ENCODE data around the gene PDLIM4. TPM values are rescaled to one million over a fixed set of nuclear protein-coding genes. Genes with fewer than 3 reads are reported as not detected.

Gene PDLIM4
- total RNA-seq, 6 experiments from 2014 or later, result 2.5 to 26.4 (median 23.7) TPM

GRCh38 chr5:132253452-132254320 lies 3.8 kb upstream of the PDLIM4 start:
- TF ChIP-seq CTCF (IDR thresholded peaks at IDR 0.05), result no peak
- DNase-seq, result no peak
- Mint-ChIP-seq H3K4me1 (ENCODE audit: low read depth) (peaks cover 17% of the 10 kb centered on the region), H3K27ac (no peak overlapping the region), H3K4me3 (no peak overlapping the region), H3K9me3 (no peaks in the 10 kb centered on the region), H3K27me3 (ENCODE audit: insufficient read depth) (peaks cover 7% of the 10 kb centered on the region), H3K36me3 (ENCODE audit: low read depth) (no peaks in the 10 kb centered on the region)

- Mint-ChIP-seq H3K4me1 (ENCODE audit: low read depth) (peaks cover 25% of the 10 kb centered on the region), H3K27ac (no peak overlapping the region), H3K9me3 (no peaks in the 10 kb centered on the region), H3K36me3 (ENCODE audit: low read depth) (no peaks in the 10 kb centered on the region), H3K27me3 (ENCODE audit: insufficient read depth) (peaks cover 7% of the 10 kb centered on the region), H3K4me3 (no peak overlapping the region)
- DNase-seq, result no peak
- no peak for TF ChIP-seq CTCF (IDR thresholded peaks at IDR 0.05)
Measured at GRCh38 chr5:132254321-132254977, 3.0 kb upstream of the PDLIM4 start.

GRCh38 chr5:132256086-132256782 lies 1.3 kb upstream of the PDLIM4 start:
- peaks cover 36% of the 10 kb centered on the region for H3K4me1 Mint-ChIP-seq (ENCODE audit: low read depth)
- no peak for TF ChIP-seq CTCF (IDR thresholded peaks at IDR 0.05)
- H3K4me3 Mint-ChIP-seq, result no peak overlapping the region
- no peaks in the 10 kb centered on the region for H3K36me3 Mint-ChIP-seq (ENCODE audit: low read depth)
- no peak for DNase-seq
- H3K9me3 Mint-ChIP-seq, result no peaks in the 10 kb centered on the region
- peak overlapping the region; percentile 24 for H3K27ac Mint-ChIP-seq
- peaks cover 7% of the 10 kb centered on the region for H3K27me3 Mint-ChIP-seq (ENCODE audit: insufficient read depth)

- H3K27me3 Mint-ChIP-seq (ENCODE audit: insufficient read depth), result peaks cover 7% of the 10 kb centered on the region
- H3K4me3 Mint-ChIP-seq, result no peak overlapping the region
- H3K36me3 Mint-ChIP-seq (ENCODE audit: low read depth), result no peaks in the 10 kb centered on the region
- H3K27ac Mint-ChIP-seq, result peak overlapping the region; percentile 24
- no peaks in the 10 kb centered on the region for H3K9me3 Mint-ChIP-seq
- no peak for TF ChIP-seq CTCF (IDR thresholded peaks at IDR 0.05)
- DNase-seq, result no peak
- peaks cover 34% of the 10 kb centered on the region for H3K4me1 Mint-ChIP-seq (ENCODE audit: low read depth)
Measured at GRCh38 chr5:132256783-132257130, 739 bp upstream of the PDLIM4 start.

GRCh38 chr5:132258102-132259068 lies 889 bp downstream of the PDLIM4 start:
- no peak for DNase-seq
- H3K4me1 Mint-ChIP-seq (ENCODE audit: low read depth), result peaks cover 50% of the 10 kb centered on the region
- H3K36me3 Mint-ChIP-seq (ENCODE audit: low read depth), result no peaks in the 10 kb centered on the region
- H3K27me3 Mint-ChIP-seq (ENCODE audit: insufficient read depth), result peaks cover 7% of the 10 kb centered on the region
- no peak for TF ChIP-seq CTCF (IDR thresholded peaks at IDR 0.05)
- peak overlapping the region; percentile 78 for H3K27ac Mint-ChIP-seq
- peak overlapping the region; percentile 58 for H3K4me3 Mint-ChIP-seq
- H3K9me3 Mint-ChIP-seq, result no peaks in the 10 kb centered on the region

All from HFFc6 (cell line).